ENCODE data around the gene FCER1G. TPM values are rescaled to one million over a fixed set of nuclear protein-coding genes. Genes with fewer than 3 reads are reported as not detected.
A peak's percentile ranks its signal among the peaks of the same experiment; 100 is the strongest.

The FCER1G gene
- polyA plus RNA-seq, 3 donors, result 2,686 to 4,191 (median 2,715) TPM

DNA sequence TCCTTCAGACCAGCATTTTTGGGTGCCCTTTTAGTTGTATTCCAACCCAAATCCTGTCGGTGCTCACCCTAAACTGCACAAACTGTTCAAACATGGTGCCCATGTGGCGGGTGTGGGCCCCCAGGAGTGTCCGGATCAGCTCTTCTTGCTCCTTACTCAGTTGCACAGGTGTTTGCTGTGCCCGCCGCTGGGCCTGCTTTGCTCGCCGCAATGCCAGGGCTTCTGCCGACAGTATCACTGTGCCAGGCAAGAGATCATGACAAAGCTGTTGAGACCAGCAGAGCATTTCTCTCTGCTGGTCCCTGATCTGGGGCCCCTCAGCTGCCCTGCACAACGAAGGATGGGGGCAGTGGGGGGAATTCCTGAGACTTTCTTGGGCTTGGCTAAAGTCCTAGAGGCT, 18.0 kb downstream of the FCER1G start:
- H3K36me3 ChIP-seq (replicated peaks in 1 of 2; ENCODE audit: control insufficient read depth in 1 of 2, insufficient read depth in 2 of 2, low read length in 2 of 2), result peaks cover 25 to 30% of the 10 kb centered on the region in 2 donors
- intact Hi-C loops (cut with micrococcal nuclease), result loop anchor here in 1 of 2 donors (5.0 kb wide), 1 partner anchor 59 kb away; no protein-coding TSS in a partner anchor
- Mint-ChIP-seq H3K4me1 (peaks cover 5% of the 10 kb centered on the region), H3K4me3 (no peak overlapping the region), H3K9me3 (no peaks in the 10 kb centered on the region), H3K36me3 (peaks cover 26 to 29% of the 10 kb centered on the region in 2 donors), H3K27me3 (ENCODE audit: low read depth in 3 of 3) (peaks cover 0 to 4% (median 0%) of the 10 kb centered on the region in 3 donors), H3K27ac (no peak overlapping the region)
- no peaks in the 10 kb centered on the region for H3K9me3 ChIP-seq (replicated peaks in 1 of 2; ENCODE audit: control insufficient read depth in 1 of 2, insufficient read depth in 1 of 2, low read length in 2 of 2)
- no peak overlapping the region for H2AFZ ChIP-seq (ENCODE audit: insufficient read depth, low read depth, low read length, poor library complexity, severe bottlenecking)
- H3K27me3 ChIP-seq (ENCODE audit: control insufficient read depth in 2 of 2, insufficient read depth in 2 of 2, low read length in 2 of 2), result no peaks in the 10 kb centered on the region
- no peak overlapping the region for H3K9ac ChIP-seq (ENCODE audit: insufficient read depth, low read length, poor library complexity, severe bottlenecking)
- no peak overlapping the region for H3K27ac ChIP-seq (ENCODE audit: low read depth in 1 of 2, low read length in 2 of 2)
- H3K4me3 ChIP-seq (replicated peaks in 1 of 3; ENCODE audit: low read depth in 2 of 3, low read length in 3 of 3), result no peak overlapping the region
- H3K4me1 ChIP-seq (ENCODE audit: control insufficient read depth in 1 of 2, insufficient read depth in 2 of 2, low read length in 2 of 2), result peaks cover 2 to 3% of the 10 kb centered on the region in 2 donors
- H3K4me2 ChIP-seq (replicated peaks; ENCODE audit: extremely low read depth, low read length, poor library complexity, severe bottlenecking), result no peak overlapping the region
- H3K79me2 ChIP-seq (ENCODE audit: insufficient read depth, low read length), result no peaks in the 10 kb centered on the region
- no peaks in the 10 kb centered on the region for H4K20me1 ChIP-seq (ENCODE audit: insufficient read depth, low read length)
- TF ChIP-seq, protein P1, sequence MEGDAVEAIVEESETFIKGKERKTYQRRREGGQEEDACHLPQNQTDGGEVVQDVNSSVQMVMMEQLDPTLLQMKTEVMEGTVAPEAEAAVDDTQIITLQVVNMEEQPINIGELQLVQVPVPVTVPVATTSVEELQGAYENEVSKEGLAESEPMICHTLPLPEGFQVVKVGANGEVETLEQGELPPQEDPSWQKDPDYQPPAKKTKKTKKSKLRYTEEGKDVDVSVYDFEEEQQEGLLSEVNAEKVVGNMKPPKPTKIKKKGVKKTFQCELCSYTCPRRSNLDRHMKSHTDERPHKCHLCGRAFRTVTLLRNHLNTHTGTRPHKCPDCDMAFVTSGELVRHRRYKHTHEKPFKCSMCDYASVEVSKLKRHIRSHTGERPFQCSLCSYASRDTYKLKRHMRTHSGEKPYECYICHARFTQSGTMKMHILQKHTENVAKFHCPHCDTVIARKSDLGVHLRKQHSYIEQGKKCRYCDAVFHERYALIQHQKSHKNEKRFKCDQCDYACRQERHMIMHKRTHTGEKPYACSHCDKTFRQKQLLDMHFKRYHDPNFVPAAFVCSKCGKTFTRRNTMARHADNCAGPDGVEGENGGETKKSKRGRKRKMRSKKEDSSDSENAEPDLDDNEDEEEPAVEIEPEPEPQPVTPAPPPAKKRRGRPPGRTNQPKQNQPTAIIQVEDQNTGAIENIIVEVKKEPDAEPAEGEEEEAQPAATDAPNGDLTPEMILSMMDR (IDR thresholded peaks at IDR 0.05), result no peak
- 97% methylated on average over 8 of the region's 9 CpGs for WGBS (ENCODE audit: insufficient coverage)
- no peak for DNase-seq

DNA sequence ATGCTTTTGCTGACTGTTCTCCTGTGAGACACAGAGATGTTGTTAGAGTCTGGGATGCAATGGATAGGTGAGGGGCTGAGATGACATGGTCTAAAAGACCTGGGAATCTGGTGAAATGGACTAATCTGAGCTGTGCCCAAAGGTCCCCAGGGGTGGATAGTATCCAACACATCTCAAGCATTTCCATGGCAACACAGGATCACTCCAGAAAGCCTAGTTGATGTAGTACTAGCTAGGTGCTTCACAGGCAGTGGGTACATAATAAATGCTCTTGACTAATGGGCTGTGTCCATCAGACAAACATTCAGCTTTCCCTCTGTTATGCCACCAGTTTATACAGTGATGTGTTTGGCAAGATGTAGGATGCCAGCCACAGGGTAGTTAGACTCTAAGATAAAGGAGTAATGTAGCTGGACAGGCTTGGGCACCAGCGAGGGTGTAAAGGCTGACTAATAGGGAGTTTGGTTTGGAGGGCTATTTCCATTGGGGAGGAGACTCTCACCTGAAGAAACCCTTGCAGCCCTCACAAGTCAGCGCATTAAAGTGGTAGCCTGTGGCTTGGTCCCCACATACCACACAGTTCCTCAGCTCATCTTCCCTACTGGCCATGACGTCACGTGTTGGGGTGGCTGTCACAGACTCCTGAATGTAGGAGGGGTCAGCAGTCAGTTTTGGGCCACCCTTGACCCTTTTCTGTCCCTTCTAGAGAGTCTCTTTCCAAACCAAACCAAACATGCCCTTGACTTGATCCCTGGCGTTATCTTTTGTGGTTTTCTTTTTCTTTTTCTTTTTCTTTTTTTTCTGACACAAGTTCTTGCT, 21.1 kb downstream of the FCER1G start:
- H3K9me3 ChIP-seq (replicated peaks in 1 of 2; ENCODE audit: control insufficient read depth in 1 of 2, insufficient read depth in 1 of 2, low read length in 2 of 2), result no peaks in the 10 kb centered on the region
- H3K4me2 ChIP-seq (replicated peaks; ENCODE audit: extremely low read depth, low read length, poor library complexity, severe bottlenecking), result no peak overlapping the region
- H3K27ac ChIP-seq (ENCODE audit: low read depth in 1 of 2, low read length in 2 of 2), result no peak overlapping the region
- no peaks in the 10 kb centered on the region for H3K79me2 ChIP-seq (ENCODE audit: insufficient read depth, low read length)
- no peak for DNase-seq
- Mint-ChIP-seq H3K9me3 (no peaks in the 10 kb centered on the region), H3K4me3 (peak overlapping the region in 1 of 2 donors; percentile 63), H3K4me1 (no peaks in the 10 kb centered on the region), H3K27me3 (ENCODE audit: low read depth in 3 of 3) (peaks cover 0 to 6% (median 0%) of the 10 kb centered on the region in 3 donors), H3K36me3 (no peaks in the 10 kb centered on the region), H3K27ac (no peak overlapping the region)
- intact Hi-C loops (cut with micrococcal nuclease), result no loop called here
- H3K36me3 ChIP-seq (replicated peaks in 1 of 2; ENCODE audit: control insufficient read depth in 1 of 2, insufficient read depth in 2 of 2, low read length in 2 of 2), result no peaks in the 10 kb centered on the region
- H3K4me1 ChIP-seq (ENCODE audit: control insufficient read depth in 1 of 2, insufficient read depth in 2 of 2, low read length in 2 of 2), result no peaks in the 10 kb centered on the region
- no peak overlapping the region for H3K9ac ChIP-seq (ENCODE audit: insufficient read depth, low read length, poor library complexity, severe bottlenecking)
- H3K4me3 ChIP-seq (replicated peaks in 1 of 3; ENCODE audit: low read depth in 2 of 3, low read length in 3 of 3), result no peak overlapping the region
- H3K27me3 ChIP-seq (ENCODE audit: control insufficient read depth in 2 of 2, insufficient read depth in 2 of 2, low read length in 2 of 2), result no peaks in the 10 kb centered on the region
- WGBS (ENCODE audit: insufficient coverage), result 76% methylated on average over 3 of the region's 5 CpGs
- TF ChIP-seq, protein P1 (IDR thresholded peaks at IDR 0.05), result no peak
- H2AFZ ChIP-seq (ENCODE audit: insufficient read depth, low read depth, low read length, poor library complexity, severe bottlenecking), result no peak overlapping the region
- no peaks in the 10 kb centered on the region for H4K20me1 ChIP-seq (ENCODE audit: insufficient read depth, low read length)
